22Rv1 (cell line): ENCODE data around the gene NUP62.

Experiments used
- ZFX ChIP-seq: fragments of 450-650 bp; IDR thresholded peaks from 2 replicates; pipeline ENCODE4 v1.6.1; 2017; ENCODE audit warnings: antibody characterized with exemption, borderline replicate concordance
- TF ChIP-seq, protein P1 (sequence below): fragments of 450-650 bp; IDR thresholded peaks from 2 replicates; pipeline ENCODE4 v1.5.1; 2017; ENCODE audit warnings: mild to moderate bottlenecking

DNA sequence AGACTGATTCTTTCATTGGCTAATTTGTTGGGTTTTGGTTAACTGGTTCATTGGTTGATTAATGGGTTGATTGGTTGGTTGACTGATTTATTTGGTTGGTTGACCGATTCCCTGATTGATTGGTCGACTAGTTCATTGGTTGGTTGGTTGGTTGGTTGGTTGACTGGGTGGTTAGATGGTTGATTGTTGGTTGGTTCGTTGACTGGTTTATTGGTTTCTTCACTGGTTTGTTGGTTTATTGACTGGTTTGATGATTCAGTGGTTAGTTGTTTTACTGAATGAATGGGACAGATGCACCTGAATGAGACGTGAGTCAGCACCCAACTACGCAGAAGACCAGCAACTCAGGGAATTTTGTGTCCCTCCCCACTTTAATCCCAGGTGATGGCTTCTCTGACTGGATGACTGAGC lies 2.7 kb upstream of the NUP62 start:
- TF ChIP-seq, protein P1, sequence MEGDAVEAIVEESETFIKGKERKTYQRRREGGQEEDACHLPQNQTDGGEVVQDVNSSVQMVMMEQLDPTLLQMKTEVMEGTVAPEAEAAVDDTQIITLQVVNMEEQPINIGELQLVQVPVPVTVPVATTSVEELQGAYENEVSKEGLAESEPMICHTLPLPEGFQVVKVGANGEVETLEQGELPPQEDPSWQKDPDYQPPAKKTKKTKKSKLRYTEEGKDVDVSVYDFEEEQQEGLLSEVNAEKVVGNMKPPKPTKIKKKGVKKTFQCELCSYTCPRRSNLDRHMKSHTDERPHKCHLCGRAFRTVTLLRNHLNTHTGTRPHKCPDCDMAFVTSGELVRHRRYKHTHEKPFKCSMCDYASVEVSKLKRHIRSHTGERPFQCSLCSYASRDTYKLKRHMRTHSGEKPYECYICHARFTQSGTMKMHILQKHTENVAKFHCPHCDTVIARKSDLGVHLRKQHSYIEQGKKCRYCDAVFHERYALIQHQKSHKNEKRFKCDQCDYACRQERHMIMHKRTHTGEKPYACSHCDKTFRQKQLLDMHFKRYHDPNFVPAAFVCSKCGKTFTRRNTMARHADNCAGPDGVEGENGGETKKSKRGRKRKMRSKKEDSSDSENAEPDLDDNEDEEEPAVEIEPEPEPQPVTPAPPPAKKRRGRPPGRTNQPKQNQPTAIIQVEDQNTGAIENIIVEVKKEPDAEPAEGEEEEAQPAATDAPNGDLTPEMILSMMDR: no peak
- TF ChIP-seq ZFX: no peak
